ENCODE data around the gene DNMT3B. TPM values are rescaled to one million over a fixed set of nuclear protein-coding genes. Genes with fewer than 3 reads are reported as not detected.
A peak's percentile ranks its signal among the peaks of the same experiment; 100 is the strongest.

Gene DNMT3B
- total and polyA plus RNA-seq, 9 donors, result 2.9 to 5.1 (median 4.3) TPM

- no peak overlapping the region for H3K4me3 ChIP-seq (ENCODE audit: low read length)
- peak overlapping the region; percentile 32 for H3K27ac ChIP-seq (ENCODE audit: low read length)
- H3K27me3 ChIP-seq (ENCODE audit: control insufficient read depth, insufficient read depth, low read length), result no peaks in the 10 kb centered on the region
- no peaks in the 10 kb centered on the region for H3K9me3 ChIP-seq (replicated peaks; ENCODE audit: control insufficient read depth, low read depth, low read length)
- DNase-seq, result no peak
- peaks cover 30% of the 10 kb centered on the region for H3K4me1 ChIP-seq (ENCODE audit: control insufficient read depth, insufficient read depth, low read length)
- H3K36me3 ChIP-seq (ENCODE audit: control insufficient read depth, insufficient read depth, low read length), result peaks cover 16% of the 10 kb centered on the region
- WGBS (ENCODE audit: insufficient coverage), result no CpG with 5 or more reads among the region's 3 CpGs
Measured at GRCh38 chr20:32823078-32823477, 60.9 kb downstream of the DNMT3B start.

GRCh38 chr20:32823737-32824588 is 61.8 kb downstream of the DNMT3B start:
- H3K4me1 ChIP-seq (ENCODE audit: control insufficient read depth, insufficient read depth, low read length), result peaks cover 30% of the 10 kb centered on the region

GRCh38 chr20:32828029-32828680 is 66.0 kb downstream of the DNMT3B start:
- Histone ChIP-seq H3K4me3 (ENCODE audit: low read length) (no peak overlapping the region), H3K27me3 (ENCODE audit: control insufficient read depth, insufficient read depth, low read length) (no peaks in the 10 kb centered on the region), H3K9me3 (replicated peaks; ENCODE audit: control insufficient read depth, low read depth, low read length) (no peaks in the 10 kb centered on the region), H3K36me3 (ENCODE audit: control insufficient read depth, insufficient read depth, low read length) (peaks cover 34% of the 10 kb centered on the region), H3K27ac (ENCODE audit: low read length) (no peak overlapping the region), H3K4me1 (ENCODE audit: control insufficient read depth, insufficient read depth, low read length) (peaks cover 10% of the 10 kb centered on the region)
- 100% methylated on average over 2 of the region's 4 CpGs for WGBS (ENCODE audit: insufficient coverage)
- DNase-seq, result no peak

More at GRCh38 chr20:32823737-32824588, 61.8 kb downstream of the DNMT3B start:
- no peaks in the 10 kb centered on the region for H3K27me3 ChIP-seq (ENCODE audit: control insufficient read depth, insufficient read depth, low read length)
- peaks cover 25% of the 10 kb centered on the region for H3K36me3 ChIP-seq (ENCODE audit: control insufficient read depth, insufficient read depth, low read length)
- 67% methylated on average over 1 of the region's 7 CpGs for WGBS (ENCODE audit: insufficient coverage)
- no peak overlapping the region for H3K27ac ChIP-seq (ENCODE audit: low read length)
- H3K4me3 ChIP-seq (ENCODE audit: low read length), result no peak overlapping the region
- no peaks in the 10 kb centered on the region for H3K9me3 ChIP-seq (replicated peaks; ENCODE audit: control insufficient read depth, low read depth, low read length)
- DNase-seq, result no peak

- Histone ChIP-seq H3K36me3 (ENCODE audit: control insufficient read depth, insufficient read depth, low read length) (peaks cover 40% of the 10 kb centered on the region), H3K4me1 (ENCODE audit: control insufficient read depth, insufficient read depth, low read length) (peaks cover 9% of the 10 kb centered on the region), H3K27ac (ENCODE audit: low read length) (peak overlapping the region; percentile 7), H3K27me3 (ENCODE audit: control insufficient read depth, insufficient read depth, low read length) (no peaks in the 10 kb centered on the region), H3K9me3 (replicated peaks; ENCODE audit: control insufficient read depth, low read depth, low read length) (no peaks in the 10 kb centered on the region), H3K4me3 (ENCODE audit: low read length) (no peak overlapping the region)
- 67% methylated on average over 1 of the region's 3 CpGs for WGBS (ENCODE audit: insufficient coverage)
- DNase-seq, result peak; percentile 57
Measured at GRCh38 chr20:32829311-32830005, 67.3 kb downstream of the DNMT3B start.

- H3K36me3 ChIP-seq (ENCODE audit: control insufficient read depth, insufficient read depth, low read length), result peaks cover 42% of the 10 kb centered on the region
Measured at GRCh38 chr20:32830437-32830836, 68.3 kb downstream of the DNMT3B start.

GRCh38 chr20:32831982-32832381 is 69.8 kb downstream of the DNMT3B start:
- H3K4me3 ChIP-seq (ENCODE audit: low read length), result no peak overlapping the region
- no peaks in the 10 kb centered on the region for H3K9me3 ChIP-seq (replicated peaks; ENCODE audit: control insufficient read depth, low read depth, low read length)
- DNase-seq, result no peak
- 40% methylated on average over 1 of the region's 5 CpGs for WGBS (ENCODE audit: insufficient coverage)
- peaks cover 9% of the 10 kb centered on the region for H3K4me1 ChIP-seq (ENCODE audit: control insufficient read depth, insufficient read depth, low read length)
- no peak overlapping the region for H3K27ac ChIP-seq (ENCODE audit: low read length)
- H3K27me3 ChIP-seq (ENCODE audit: control insufficient read depth, insufficient read depth, low read length), result no peaks in the 10 kb centered on the region
- H3K36me3 ChIP-seq (ENCODE audit: control insufficient read depth, insufficient read depth, low read length), result peaks cover 48% of the 10 kb centered on the region

More at GRCh38 chr20:32830437-32830836, 68.3 kb downstream of the DNMT3B start:
- H3K4me1 ChIP-seq (ENCODE audit: control insufficient read depth, insufficient read depth, low read length), result peaks cover 9% of the 10 kb centered on the region
- no peaks in the 10 kb centered on the region for H3K27me3 ChIP-seq (ENCODE audit: control insufficient read depth, insufficient read depth, low read length)
- peak; percentile 41 for DNase-seq
- WGBS (ENCODE audit: insufficient coverage), result no CpG with 5 or more reads among the region's 3 CpGs
- no peak overlapping the region for H3K4me3 ChIP-seq (ENCODE audit: low read length)
- no peak overlapping the region for H3K27ac ChIP-seq (ENCODE audit: low read length)
- H3K9me3 ChIP-seq (replicated peaks; ENCODE audit: control insufficient read depth, low read depth, low read length), result no peaks in the 10 kb centered on the region

GRCh38 chr20:32832664-32833063 is 70.5 kb downstream of the DNMT3B start:
- DNase-seq, result no peak
- H3K27ac ChIP-seq (ENCODE audit: low read length), result no peak overlapping the region
- H3K4me1 ChIP-seq (ENCODE audit: control insufficient read depth, insufficient read depth, low read length), result peaks cover 9% of the 10 kb centered on the region
- 90% methylated on average over 2 of the region's 11 CpGs for WGBS (ENCODE audit: insufficient coverage)
- peaks cover 48% of the 10 kb centered on the region for H3K36me3 ChIP-seq (ENCODE audit: control insufficient read depth, insufficient read depth, low read length)
- H3K27me3 ChIP-seq (ENCODE audit: control insufficient read depth, insufficient read depth, low read length), result no peaks in the 10 kb centered on the region
- H3K4me3 ChIP-seq (ENCODE audit: low read length), result no peak overlapping the region
- no peaks in the 10 kb centered on the region for H3K9me3 ChIP-seq (replicated peaks; ENCODE audit: control insufficient read depth, low read depth, low read length)

GRCh38 chr20:32834972-32835371 is 72.8 kb downstream of the DNMT3B start:
- H3K4me3 ChIP-seq (ENCODE audit: low read length), result no peak overlapping the region
- H3K4me1 ChIP-seq (ENCODE audit: control insufficient read depth, insufficient read depth, low read length), result peaks cover 2% of the 10 kb centered on the region
- no peaks in the 10 kb centered on the region for H3K9me3 ChIP-seq (replicated peaks; ENCODE audit: control insufficient read depth, low read depth, low read length)
- no peak for DNase-seq
- no peaks in the 10 kb centered on the region for H3K27me3 ChIP-seq (ENCODE audit: control insufficient read depth, insufficient read depth, low read length)
- no peak overlapping the region for H3K27ac ChIP-seq (ENCODE audit: low read length)
- peaks cover 54% of the 10 kb centered on the region for H3K36me3 ChIP-seq (ENCODE audit: control insufficient read depth, insufficient read depth, low read length)

- Histone ChIP-seq H3K4me3 (ENCODE audit: low read length) (no peak overlapping the region), H3K27ac (ENCODE audit: low read length) (no peak overlapping the region), H3K36me3 (ENCODE audit: control insufficient read depth, insufficient read depth, low read length) (peaks cover 69% of the 10 kb centered on the region), H3K4me1 (ENCODE audit: control insufficient read depth, insufficient read depth, low read length) (no peaks in the 10 kb centered on the region), H3K9me3 (replicated peaks; ENCODE audit: control insufficient read depth, low read depth, low read length) (no peaks in the 10 kb centered on the region), H3K27me3 (ENCODE audit: control insufficient read depth, insufficient read depth, low read length) (no peaks in the 10 kb centered on the region)
- WGBS (ENCODE audit: insufficient coverage), result no CpG with 5 or more reads among the region's 1 CpG
- DNase-seq, result no peak
Measured at GRCh38 chr20:32837157-32837556, 75.0 kb downstream of the DNMT3B start.

Measured in muscle of leg (tissue), 11 donors.